SK-N-SH (cell line): ENCODE results near the gene DGCR8. TPM values are rescaled to one million over a fixed set of nuclear protein-coding genes. Genes with fewer than 3 reads are reported as not detected.

Experiments used
- CTCF ChIA-PET: fragments of 300-600, 350-600 bp; formaldehyde crosslinking; extraction: SDS; loops from one replicate; lab custom pipeline; 2021; lab: Yijun Ruan, JAX
- POLR2A ChIA-PET: fragments of 350-600 bp; sonication (Branson Sonifier 250); formaldehyde crosslinking; extraction: SDS; loops from one replicate; lab custom pipeline; 2020; ENCODE audit warnings: antibody characterized with exemption, inconsistent platforms; lab: Yijun Ruan, JAX
- DNase-seq: peaks from one replicate; pipeline ENCODE4 v3.0.0; 2012
- H2AFZ ChIP-seq: fragments of 200-600 bp; sonication (generic); 2 replicates; pipeline ENCODE4 v1.8.1; 2016; ENCODE audit warnings: antibody characterized with exemption, mild to moderate bottlenecking, low read depth
- H3F3A ChIP-seq: fragments of 200-600 bp; sonication (generic); replicated peaks from 2 replicates; pipeline ENCODE3; 2016; ENCODE audit warnings: antibody characterized with exemption, mild to moderate bottlenecking; ENCODE audit not compliant: insufficient read depth
- H3K27ac ChIP-seq, 2 experiments: fragments of 200-500 bp in 1 of 2; fragments of 200-600 bp in 1 of 2; sonication (Bioruptor generic) in 1 of 2; sonication (generic), shearing (Covaris generic) in 1 of 2; 2 replicates each; pipeline versions ENCODE4 v1.5.1 to v1.6.1; 2014 to 2016; ENCODE audit warnings: low read depth in 2 of 2, inconsistent platforms in 1 of 2, low read length in 1 of 2, mild to moderate bottlenecking in 1 of 2, mixed read lengths in 1 of 2
- H3K27me3 ChIP-seq: fragments of 200-600 bp; sonication (generic), shearing (Covaris generic); 2 replicates; pipeline ENCODE4 v1.6.1; 2016; ENCODE audit warnings: mixed run types; ENCODE audit not compliant: insufficient read depth
- H3K36me3 ChIP-seq, 2 experiments: fragments of 200-500 bp in 1 of 2; fragments of 200-600 bp in 1 of 2; sonication (Bioruptor generic) in 1 of 2; sonication (generic) in 1 of 2; replicated peaks in 1 of 2; 2 replicates each; pipeline versions ENCODE3 to v1.5.1; 2014 to 2016; ENCODE audit warnings: low read length in 1 of 2, mild to moderate bottlenecking in 1 of 2; ENCODE audit not compliant: insufficient read depth in 2 of 2, control insufficient read depth in 1 of 2
- H3K4me1 ChIP-seq, 2 experiments: fragments of 200-500 bp in 1 of 2; fragments of 200-600 bp in 1 of 2; sonication (Bioruptor generic) in 1 of 2; sonication (generic), shearing (Covaris generic) in 1 of 2; 2 replicates each; pipeline versions ENCODE4 v1.5.1 to v1.6.1; 2014 to 2016; ENCODE audit warnings: low read depth in 1 of 2, low read length in 1 of 2, mixed run types in 1 of 2; ENCODE audit not compliant: insufficient read depth in 2 of 2, control insufficient read depth in 1 of 2
- H3K4me2 ChIP-seq: fragments of 200-600 bp; sonication (generic), shearing (Covaris generic); 2 replicates; pipeline ENCODE4 v1.6.1; 2017; ENCODE audit warnings: mixed run types
- H3K4me3 ChIP-seq, 2 experiments: fragments of 200-500 bp in 1 of 2; fragments of 200-600 bp in 1 of 2; sonication (Bioruptor generic) in 1 of 2; sonication (generic), shearing (Covaris generic) in 1 of 2; 2 replicates each; pipeline versions ENCODE4 v1.5.1 to v1.8.1; 2014 to 2016; ENCODE audit warnings: low read depth in 2 of 2, inconsistent platforms in 1 of 2, low read length in 1 of 2, mild to moderate bottlenecking in 1 of 2, mixed read lengths in 1 of 2, moderate library complexity in 1 of 2
- H3K79me2 ChIP-seq: fragments of 200-600 bp; sonication (generic); 2 replicates; pipeline ENCODE4 v1.8.1; 2017; ENCODE audit warnings: mild to moderate bottlenecking; ENCODE audit not compliant: insufficient read depth
- H3K9ac ChIP-seq: fragments of 200-600 bp; sonication (generic); 2 replicates; pipeline ENCODE4 v1.6.1; 2017; ENCODE audit warnings: mixed run types
- H3K9me2 ChIP-seq: fragments of 200-600 bp; sonication (generic); 2 replicates; pipeline ENCODE4 v1.6.1; 2017; ENCODE audit warnings: mixed run types
- H3K9me3 ChIP-seq: fragments of 200-600 bp; sonication (generic); 2 replicates; pipeline ENCODE4 v1.6.1; 2017; ENCODE audit warnings: mixed run types, mild to moderate bottlenecking, moderate library complexity
- H4K20me1 ChIP-seq: fragments of 200-600 bp; sonication (generic); 2 replicates; pipeline ENCODE4 v1.6.1; 2017; ENCODE audit warnings: mild to moderate bottlenecking, mixed run types; ENCODE audit not compliant: insufficient read depth
- CTCF ChIP-seq: fragments of 200-600 bp; sonication (generic); IDR thresholded peaks from 2 replicates; pipeline ENCODE4 v1.6.1; 2017; ENCODE audit warnings: antibody characterized with exemption, mild to moderate bottlenecking, moderate library complexity
- EP300 ChIP-seq, 2 experiments: IDR thresholded peaks; 2 replicates each; pipeline versions ENCODE4 v1.4.0 to v1.6.1; 2012; ENCODE audit warnings: borderline replicate concordance in 1 of 2, low read depth in 1 of 2, low read length in 1 of 2
- FOSL2 ChIP-seq: IDR thresholded peaks from 2 replicates; pipeline ENCODE4 v1.4.0; 2012; ENCODE audit warnings: low read depth, mild to moderate bottlenecking, moderate library complexity, borderline replicate concordance
- FOXJ3 ChIP-seq: sonication (generic); formaldehyde crosslinking; IDR thresholded peaks from 2 replicates; pipeline ENCODE4 v1.5.1; 2020; ENCODE audit warnings: mild to moderate bottlenecking, missing genetic modification reagents
- FOXM1 ChIP-seq: IDR thresholded peaks from 2 replicates; pipeline ENCODE4 v1.4.0; 2012; ENCODE audit warnings: low read depth, mild to moderate bottlenecking
- GABPA ChIP-seq: IDR thresholded peaks from 2 replicates; pipeline ENCODE4 v1.4.0; 2012; ENCODE audit warnings: low read depth, mild to moderate bottlenecking
- MAX ChIP-seq: IDR thresholded peaks from 2 replicates; pipeline ENCODE4 v1.4.0; 2012; ENCODE audit warnings: low read depth
- NFIC ChIP-seq: IDR thresholded peaks from 2 replicates; pipeline ENCODE4 v1.4.0; 2012; ENCODE audit warnings: borderline replicate concordance
- NRF1 ChIP-seq: IDR thresholded peaks from 2 replicates; pipeline ENCODE4 v1.6.1; 2012; ENCODE audit warnings: low read depth, mild to moderate bottlenecking, low read length
- RAD21 ChIP-seq: IDR thresholded peaks from 2 replicates; pipeline ENCODE4 v1.6.1; 2012; ENCODE audit warnings: mild to moderate bottlenecking, low read length
- RCOR1 ChIP-seq: fragments of 150-350 bp; IDR thresholded peaks from 2 replicates; pipeline ENCODE4 v1.6.1; 2017; ENCODE audit warnings: antibody characterized with exemption, low read length
- REST ChIP-seq: IDR thresholded peaks from 2 replicates; pipeline ENCODE4 v1.6.1; 2012; ENCODE audit warnings: mild to moderate bottlenecking, low read depth, low read length, moderate library complexity
- RFX5 ChIP-seq: IDR thresholded peaks from 2 replicates; pipeline ENCODE4 v1.6.1; 2012; ENCODE audit warnings: mild to moderate bottlenecking, improper control_type of control experiment, low read length
- SIN3A ChIP-seq: IDR thresholded peaks from 2 replicates; pipeline ENCODE4 v1.6.1; 2012; ENCODE audit warnings: low read depth, mild to moderate bottlenecking, low read length, moderate library complexity, borderline replicate concordance
- TEAD4 ChIP-seq: IDR thresholded peaks from 2 replicates; pipeline ENCODE4 v1.4.0; 2012; ENCODE audit warnings: mild to moderate bottlenecking, borderline replicate concordance; ENCODE audit not compliant: insufficient read depth
- USF1 ChIP-seq: IDR thresholded peaks from 2 replicates; pipeline ENCODE4 v1.4.0; 2012; ENCODE audit warnings: low read depth, borderline replicate concordance
- USF2 ChIP-seq: fragments of 150-350 bp; IDR thresholded peaks from 2 replicates; pipeline ENCODE4 v1.6.1; 2017; ENCODE audit warnings: antibody characterized with exemption, low read length, low read depth, borderline replicate concordance
- YY1 ChIP-seq: IDR thresholded peaks from 2 replicates; pipeline ENCODE4 v1.4.0; 2012; ENCODE audit warnings: low read depth, mild to moderate bottlenecking
- ZBTB33 ChIP-seq: IDR thresholded peaks from 2 replicates; pipeline ENCODE4 v1.4.0; 2012; ENCODE audit warnings: low read depth, borderline replicate concordance
- WGBS: methylation state at CpG from one replicate; pipeline ENCODE4 v1.1.6; 2017; ENCODE audit warnings: low lambda C conversion rate; 5-methylcytosine and 5-hydroxymethylcytosine counted together
- polyA plus RNA-seq, 3 experiments: library from polyadenylated mRNA; depleted of rRNA; stranded (reverse); fragments of >200 nt; gene quantifications; 2 replicates each; pipeline ENCODE4 v1.2.3, GENCODE V29; 2012

The DGCR8 gene
- polyA plus RNA-seq, 1 of the 3 experiments (the other 2 are of a cell fraction) = 26.5 TPM

- H3K27ac ChIP-seq = no peak overlapping the region
- CTCF ChIA-PET = no interaction called here
- H3K79me2 ChIP-seq = 0 out of 2 replicates have a peak, but pooled peaks cover 4% of the 10 kb centered on the region
- no peaks in the 10 kb centered on the region for H4K20me1 ChIP-seq
- POLR2A ChIA-PET = no interaction called here
- 60% methylated on average over 1 of the region's 7 CpGs for WGBS
- H3K4me3 ChIP-seq = no peak overlapping the region
- no peak overlapping the region for H3K9ac ChIP-seq
- no peak for DNase-seq
- H3K9me2 ChIP-seq = no peaks in the 10 kb centered on the region
- H3K4me2 ChIP-seq = no peak overlapping the region
- no peaks in the 10 kb centered on the region for H3F3A ChIP-seq
- peaks cover 0 to 23% of the 10 kb centered on the region in 2 experiments for H3K36me3 ChIP-seq
- TF ChIP-seq RAD21 (no peak), NFIC (no peak), FOSL2 (no peak), FOXJ3 (CRISPR knock-in tag) (no peak), CTCF (no peak), RCOR1 (no peak), FOXM1 (no peak), REST (no peak), GABPA (no peak), USF2 (no peak), USF1 (no peak), YY1 (no peak), ZBTB33 (no peak), NRF1 (no peak), SIN3A (no peak), EP300 (IDR thresholded peaks at IDR 0.05; ENCODE audit: borderline replicate concordance in 1 of 2, low read depth in 1 of 2, low read length in 1 of 2) (no peak), RFX5 (no peak), MAX (no peak), TEAD4 (no peak)
- no peaks in the 10 kb centered on the region for H3K9me3 ChIP-seq
- H3K4me1 ChIP-seq = no peaks in the 10 kb centered on the region
- no peaks in the 10 kb centered on the region for H3K27me3 ChIP-seq
- no peak overlapping the region for H2AFZ ChIP-seq
Observed at GRCh38 chr22:20043997-20044342, 36.1 kb upstream of the DGCR8 start.
